NCI-H524 (cell line): ENCODE data around the gene BTBD9.

ENCODE experiments used
- DNase-seq, 2 experiments: peaks; one replicate each; lab custom pipeline; 2025; lab: John Stamatoyannopoulos, UW

Gene BTBD9

DNA sequence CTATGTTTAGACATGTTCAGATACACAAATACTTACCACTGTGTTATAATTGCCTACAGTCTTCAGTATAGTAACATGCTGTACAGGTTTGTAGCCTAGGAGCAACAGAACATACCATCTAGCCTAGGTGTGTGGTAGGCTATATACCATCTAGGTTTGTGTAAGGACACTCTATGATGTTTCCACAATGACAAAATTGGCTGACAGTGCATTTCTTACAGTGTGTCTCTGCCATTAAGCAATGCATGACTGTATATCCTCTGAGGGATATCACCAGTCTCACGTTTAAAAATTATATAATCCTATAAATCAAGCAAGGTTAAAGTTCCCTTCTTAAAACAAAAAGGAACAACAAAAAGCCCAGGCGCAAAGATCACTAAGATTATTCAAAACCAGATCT lies 352.2 kb downstream of the BTBD9 start:
- DNase-seq, result no peak

GRCh38 chr6:38284802-38285394 lies 354.8 kb downstream of the BTBD9 start:
- no peak for DNase-seq

DNA sequence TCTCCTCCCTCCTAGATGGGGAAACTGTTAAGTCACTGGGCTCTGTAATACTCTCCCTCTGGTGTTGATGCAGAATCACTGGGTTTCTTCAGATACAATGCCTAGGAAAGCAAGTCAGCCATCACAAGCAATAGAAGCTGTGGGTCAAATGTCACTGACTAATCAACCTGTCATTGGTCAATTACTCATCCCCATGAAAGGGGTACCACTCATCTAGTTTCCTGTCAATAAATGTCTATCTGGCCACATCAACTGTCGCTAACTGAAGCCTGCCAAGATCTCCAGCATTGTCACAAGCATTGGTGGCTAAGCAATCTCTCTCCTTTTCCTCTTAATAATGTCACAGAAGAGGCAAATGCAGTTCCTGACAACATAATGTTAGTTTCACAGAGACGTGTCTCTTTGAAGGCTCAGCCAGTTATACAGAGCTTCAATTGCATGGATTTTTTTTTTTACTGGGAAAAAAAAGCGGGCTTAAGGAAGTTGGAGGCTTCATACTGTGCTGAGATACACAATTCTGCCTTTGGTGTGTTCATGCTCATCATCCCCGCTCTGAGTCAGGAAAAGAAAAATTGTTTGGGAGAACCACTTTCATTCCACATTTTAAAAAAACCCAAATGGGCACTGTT lies 355.9 kb downstream of the BTBD9 start:
- no peak for DNase-seq

- no peak for DNase-seq
Measured at GRCh38 chr6:38282911-38283310, 356.8 kb downstream of the BTBD9 start.

DNA sequence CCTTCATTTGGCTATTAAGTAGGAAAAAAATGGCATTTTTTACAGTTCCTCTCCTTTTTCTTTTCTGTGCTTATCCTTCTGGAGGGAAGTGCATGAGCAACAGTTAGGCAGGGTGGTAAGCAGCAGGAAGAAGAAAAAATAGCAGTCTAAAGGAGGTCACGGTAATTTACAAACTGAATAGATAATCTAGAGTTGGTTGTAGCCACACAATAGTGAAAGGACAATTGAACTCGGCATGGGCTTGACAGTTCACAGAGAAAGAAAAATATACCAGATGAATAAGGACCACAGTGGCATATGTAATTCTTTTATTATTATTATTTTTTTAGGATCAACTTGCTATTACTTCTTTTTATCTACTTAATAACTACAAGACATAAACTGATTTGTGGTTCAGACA lies 358.6 kb downstream of the BTBD9 start:
- DNase-seq, result no peak

- no peak for DNase-seq
Measured at GRCh38 chr6:38279963-38280588, 359.7 kb downstream of the BTBD9 start.

GRCh38 chr6:38279423-38279822 lies 360.3 kb downstream of the BTBD9 start:
- no peak for DNase-seq

- DNase-seq, result no peak
Measured at GRCh38 chr6:38273325-38273724, 366.4 kb downstream of the BTBD9 start.

DNA sequence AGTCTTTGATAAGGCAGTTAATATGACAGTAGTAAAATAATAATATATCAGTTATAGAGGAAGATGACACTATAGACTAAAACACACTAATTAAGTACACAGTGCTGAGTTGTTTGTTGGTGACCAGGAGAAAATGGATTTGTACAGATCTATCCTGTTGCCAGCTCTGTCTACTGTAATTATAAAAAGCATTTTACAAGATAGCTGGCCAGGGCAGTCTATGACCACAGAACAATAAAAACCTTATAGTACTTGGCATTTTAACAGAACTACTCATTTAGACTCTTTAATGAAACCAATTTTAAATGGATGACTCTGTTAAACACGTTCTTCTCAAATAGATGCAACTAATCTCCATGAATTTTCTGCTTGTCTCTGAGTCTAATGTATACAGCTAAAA lies 367.5 kb downstream of the BTBD9 start:
- DNase-seq, result no peak

GRCh38 chr6:38271081-38271480 lies 368.6 kb downstream of the BTBD9 start:
- no peak for DNase-seq

- no peak for DNase-seq
Measured at GRCh38 chr6:38270367-38270766, 369.4 kb downstream of the BTBD9 start.

DNA sequence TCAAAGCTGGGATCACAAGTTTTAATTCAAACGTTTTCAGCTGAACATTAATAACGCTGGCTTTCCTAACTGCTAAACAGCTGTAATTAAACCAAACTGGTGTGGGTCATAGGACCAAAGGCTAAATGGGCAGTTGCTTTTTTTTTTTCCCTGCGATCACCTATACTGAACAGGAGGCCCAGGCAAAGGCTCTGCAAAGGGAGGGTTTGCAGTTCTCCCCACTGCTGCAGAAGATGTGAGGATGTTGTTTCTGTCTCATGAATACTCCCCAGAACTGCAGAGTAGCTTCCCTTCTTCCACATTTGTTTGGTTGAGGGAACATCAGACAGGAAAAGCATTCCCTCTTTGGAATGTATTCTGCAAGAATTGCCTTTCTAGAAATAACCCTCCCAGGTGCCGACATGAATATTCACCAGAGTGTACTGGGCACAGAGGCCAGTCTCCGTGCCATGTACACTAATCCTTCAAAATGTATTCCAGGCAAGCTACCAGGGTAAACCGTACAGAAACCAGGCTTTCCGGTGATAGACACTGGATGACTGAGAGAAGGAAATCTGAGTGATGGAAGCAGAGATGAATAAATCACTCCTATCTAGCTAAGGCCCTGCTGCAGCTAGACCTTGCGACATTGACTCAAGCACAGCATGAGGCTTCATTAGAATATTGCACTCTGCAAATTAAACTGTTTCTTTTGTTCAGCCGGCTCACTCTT lies 370.1 kb downstream of the BTBD9 start:
- DNase-seq, result no peak

- no peak for DNase-seq
Measured at GRCh38 chr6:38268342-38268741, 371.4 kb downstream of the BTBD9 start.

- no peak for DNase-seq
Measured at GRCh38 chr6:38266921-38267354, 372.8 kb downstream of the BTBD9 start.

DNA sequence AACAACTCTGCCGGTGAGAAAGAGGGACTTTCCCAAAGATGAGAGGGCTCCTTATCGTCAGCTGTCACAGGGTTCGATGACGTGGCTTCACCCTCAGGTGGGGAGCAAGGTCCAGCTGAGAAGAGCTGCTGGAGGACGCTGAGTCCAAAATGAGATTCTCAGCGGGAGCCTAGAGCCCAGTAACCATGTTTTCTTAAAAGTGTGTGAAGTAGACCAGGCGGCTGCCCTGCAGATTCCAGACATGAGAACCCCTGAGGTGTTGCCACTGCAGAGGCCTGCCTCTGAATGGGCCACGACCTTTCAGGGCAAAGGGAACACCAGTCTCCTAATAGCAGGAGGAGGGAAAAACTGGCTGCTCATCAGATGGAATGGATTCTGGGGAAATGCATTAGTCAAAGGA lies 375.1 kb downstream of the BTBD9 start:
- DNase-seq, result no peak

- DNase-seq, result no peak
Measured at GRCh38 chr6:38262609-38263008, 377.1 kb downstream of the BTBD9 start.

- DNase-seq, result no peak
Measured at GRCh38 chr6:38262026-38262425, 377.7 kb downstream of the BTBD9 start.

DNA sequence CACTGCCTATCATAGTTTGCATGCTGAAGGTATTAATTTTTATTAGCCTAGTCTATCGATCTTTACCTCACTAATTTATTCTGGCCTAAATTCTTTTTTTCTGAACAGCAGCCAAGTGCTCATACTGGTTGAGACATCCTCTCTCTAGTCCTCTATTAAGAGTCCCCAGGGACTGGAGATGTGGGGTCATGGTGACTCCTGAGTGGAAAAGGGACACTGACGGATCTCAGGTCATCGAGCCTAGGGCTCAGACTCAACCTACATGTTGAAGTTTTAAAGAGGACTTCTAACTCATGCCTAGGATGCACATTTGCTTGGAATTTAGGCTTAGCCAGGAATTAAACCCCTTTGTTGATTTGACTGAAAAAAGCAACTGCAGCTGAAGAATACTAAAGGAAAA lies 378.1 kb downstream of the BTBD9 start:
- peak in 1 of 2 experiments; percentile 25 for DNase-seq

DNA sequence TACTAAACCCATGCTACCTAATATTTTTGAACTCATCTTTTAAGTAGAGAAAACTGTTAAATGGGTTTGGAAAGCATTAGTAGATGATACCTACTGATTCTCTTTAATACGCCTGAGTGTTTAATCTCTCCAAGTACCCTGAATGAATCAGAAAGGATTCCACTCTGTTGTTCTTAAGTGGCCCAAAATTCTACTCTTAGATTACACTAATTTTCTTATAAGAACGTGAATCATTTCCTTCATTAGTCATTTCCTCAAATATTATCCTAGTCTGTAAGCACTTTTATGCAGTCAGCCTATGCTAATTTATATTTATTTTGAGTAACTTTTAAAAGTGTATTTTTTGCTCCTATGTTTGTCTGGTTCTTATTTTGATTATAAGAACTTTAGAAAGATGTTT lies 380.0 kb downstream of the BTBD9 start:
- DNase-seq, result peak in 1 of 2 experiments; percentile 21

GRCh38 chr6:38248500-38249234 lies 391.1 kb downstream of the BTBD9 start:
- no peak for DNase-seq

- DNase-seq, result no peak
Measured at GRCh38 chr6:38245295-38245694, 394.4 kb downstream of the BTBD9 start.

DNA sequence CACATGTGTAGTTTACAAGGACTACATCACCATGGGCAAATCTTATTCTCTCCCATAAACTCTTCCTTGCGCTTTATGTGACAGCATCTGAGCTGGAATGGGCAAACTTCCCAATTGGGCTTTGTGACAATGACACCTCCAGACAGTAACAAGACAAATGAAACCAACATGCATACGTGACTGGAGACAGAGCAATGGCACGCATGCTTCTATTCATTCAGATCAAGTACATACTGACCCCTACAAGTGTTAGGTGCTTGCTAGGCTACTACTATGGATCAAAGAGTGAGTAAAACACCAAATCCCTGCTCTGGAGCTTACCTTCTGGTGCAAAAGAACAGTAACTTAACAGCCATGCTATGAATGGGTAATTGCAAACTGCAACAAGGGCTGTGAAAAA lies 394.9 kb downstream of the BTBD9 start:
- no peak for DNase-seq
